GM12874 (cell line): ENCODE data around the gene SRP14.

Experiments used
- TF ChIP-seq, protein P1 (sequence below): IDR thresholded peaks from 2 replicates; pipeline ENCODE4 v1.5.1; 2011; ENCODE audit warnings: low read depth, mild to moderate bottlenecking, control low read depth, low read length, moderate library complexity; ENCODE audit not compliant: insufficient read depth

SRP14 gene

DNA sequence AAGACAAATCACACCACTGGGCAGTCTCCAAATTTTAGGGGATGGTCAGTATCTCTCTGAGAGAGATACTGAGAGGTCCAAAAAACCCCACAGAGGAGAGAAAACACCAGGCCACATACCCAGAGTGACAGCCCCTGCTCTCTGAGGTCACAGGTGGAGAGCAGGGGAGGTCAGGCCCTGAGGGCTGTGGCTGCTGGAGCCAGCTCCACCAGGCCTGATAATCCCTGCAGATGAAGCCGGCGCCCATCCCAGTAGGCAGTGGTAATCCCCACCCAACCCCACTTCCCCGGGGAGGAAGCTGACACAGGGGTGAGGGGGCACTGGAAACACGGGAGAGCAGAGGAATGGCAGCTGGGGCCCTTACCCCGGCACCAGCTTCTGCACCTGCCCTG lies 31.2 kb upstream of the SRP14 start:
- TF ChIP-seq, protein P1, sequence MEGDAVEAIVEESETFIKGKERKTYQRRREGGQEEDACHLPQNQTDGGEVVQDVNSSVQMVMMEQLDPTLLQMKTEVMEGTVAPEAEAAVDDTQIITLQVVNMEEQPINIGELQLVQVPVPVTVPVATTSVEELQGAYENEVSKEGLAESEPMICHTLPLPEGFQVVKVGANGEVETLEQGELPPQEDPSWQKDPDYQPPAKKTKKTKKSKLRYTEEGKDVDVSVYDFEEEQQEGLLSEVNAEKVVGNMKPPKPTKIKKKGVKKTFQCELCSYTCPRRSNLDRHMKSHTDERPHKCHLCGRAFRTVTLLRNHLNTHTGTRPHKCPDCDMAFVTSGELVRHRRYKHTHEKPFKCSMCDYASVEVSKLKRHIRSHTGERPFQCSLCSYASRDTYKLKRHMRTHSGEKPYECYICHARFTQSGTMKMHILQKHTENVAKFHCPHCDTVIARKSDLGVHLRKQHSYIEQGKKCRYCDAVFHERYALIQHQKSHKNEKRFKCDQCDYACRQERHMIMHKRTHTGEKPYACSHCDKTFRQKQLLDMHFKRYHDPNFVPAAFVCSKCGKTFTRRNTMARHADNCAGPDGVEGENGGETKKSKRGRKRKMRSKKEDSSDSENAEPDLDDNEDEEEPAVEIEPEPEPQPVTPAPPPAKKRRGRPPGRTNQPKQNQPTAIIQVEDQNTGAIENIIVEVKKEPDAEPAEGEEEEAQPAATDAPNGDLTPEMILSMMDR: no peak

DNA sequence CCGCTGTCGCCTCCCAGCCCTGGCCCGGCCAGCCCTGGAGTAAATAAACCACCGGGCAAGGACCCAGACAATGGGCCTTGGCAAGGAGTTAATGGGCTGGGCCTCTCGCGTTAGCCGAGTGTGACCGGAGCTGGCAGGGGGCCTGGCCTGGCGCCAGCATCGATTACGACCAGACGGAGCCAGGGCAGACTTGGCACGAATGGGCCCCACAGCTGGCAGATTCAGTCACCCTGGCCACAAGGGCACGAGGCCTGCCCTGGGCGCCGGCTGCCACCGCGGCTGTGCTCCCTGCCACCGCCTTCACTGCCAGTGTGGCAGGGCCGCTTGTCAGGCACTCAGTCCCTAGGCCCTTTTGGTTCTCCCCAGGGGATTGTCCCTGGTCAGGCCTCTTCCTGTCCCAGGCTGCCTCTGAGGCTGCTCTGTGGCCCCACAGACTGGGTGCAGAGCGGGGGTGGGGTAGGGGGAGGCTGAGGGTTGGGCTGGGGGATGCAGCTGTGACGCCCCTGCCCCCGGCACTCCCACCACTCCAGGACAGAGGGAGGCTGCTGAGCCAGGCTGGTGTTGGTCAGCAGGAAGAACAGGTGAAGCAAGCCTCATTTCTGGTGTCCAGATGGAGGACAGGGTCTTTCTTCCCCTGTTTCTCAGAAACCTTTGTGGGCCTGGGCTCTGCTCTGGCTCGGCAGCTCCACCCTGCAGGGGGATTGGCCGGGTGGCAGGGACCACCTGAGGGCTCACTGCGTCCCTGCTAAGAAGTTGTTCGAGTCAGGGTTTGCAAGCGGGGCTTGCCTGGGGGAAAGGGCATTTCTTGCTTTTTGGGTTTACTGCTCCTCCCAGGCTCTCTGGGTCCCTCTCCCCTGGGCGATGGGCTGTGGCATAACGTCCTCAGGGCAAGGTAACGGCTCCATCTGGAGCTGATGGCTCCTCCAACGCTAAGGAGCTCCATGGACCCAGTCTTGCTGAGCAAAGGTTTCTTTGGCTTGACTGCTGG lies 30.5 kb upstream of the SRP14 start:
- TF ChIP-seq, protein P1: no peak

DNA sequence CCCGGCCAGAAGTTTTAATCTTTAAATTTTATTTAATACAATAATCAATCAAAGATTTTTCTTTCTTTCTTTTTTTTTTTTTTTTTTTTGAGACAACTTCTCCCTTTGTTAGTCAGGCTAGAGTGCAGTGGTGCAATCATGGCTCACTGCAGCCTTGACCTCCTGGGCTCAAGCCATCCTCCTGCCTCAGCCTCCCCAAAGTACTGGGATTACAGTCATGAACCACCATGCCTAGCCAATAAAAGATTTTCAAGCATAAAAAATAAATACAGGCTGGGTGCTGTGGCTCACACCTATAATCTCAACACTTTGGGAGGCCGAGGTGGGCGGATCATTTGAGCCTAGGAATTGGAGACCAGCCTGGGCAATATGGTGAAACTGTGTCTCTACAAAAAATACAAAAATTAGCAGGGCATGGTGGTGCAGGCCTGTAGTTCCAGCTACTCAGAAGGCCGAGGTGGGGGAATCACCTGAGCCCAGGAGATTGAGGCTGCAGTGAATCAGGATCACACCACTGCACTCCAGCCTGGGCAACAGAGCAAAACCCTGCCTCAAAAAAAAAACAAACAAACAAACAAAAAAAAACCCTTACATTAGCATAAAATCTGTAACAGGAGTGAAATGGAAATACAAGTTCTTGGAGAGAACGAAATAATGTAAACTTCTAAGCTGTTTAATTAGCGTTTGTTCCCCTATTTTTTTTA lies 29.1 kb upstream of the SRP14 start:
- TF ChIP-seq, protein P1: no peak

DNA sequence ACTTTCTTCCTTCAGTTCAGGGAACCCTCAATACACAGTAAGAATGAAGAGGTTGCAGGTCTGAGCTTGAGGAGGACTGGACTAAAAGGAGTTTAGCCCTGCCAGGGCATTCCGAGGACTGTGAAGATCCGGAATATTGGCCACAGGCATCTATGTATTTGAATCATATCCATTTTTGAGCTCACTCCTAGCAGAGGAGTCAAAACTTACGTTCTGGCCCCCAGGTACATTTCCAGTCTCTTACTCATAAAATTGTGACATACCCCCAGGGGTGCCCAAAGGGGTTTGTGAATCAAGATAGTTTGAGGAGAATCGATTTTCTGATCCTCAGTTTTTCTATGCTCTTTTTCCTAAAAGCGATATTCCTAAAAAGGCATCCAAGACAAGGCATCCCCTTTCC lies 27.6 kb upstream of the SRP14 start:
- TF ChIP-seq, protein P1: no peak

DNA sequence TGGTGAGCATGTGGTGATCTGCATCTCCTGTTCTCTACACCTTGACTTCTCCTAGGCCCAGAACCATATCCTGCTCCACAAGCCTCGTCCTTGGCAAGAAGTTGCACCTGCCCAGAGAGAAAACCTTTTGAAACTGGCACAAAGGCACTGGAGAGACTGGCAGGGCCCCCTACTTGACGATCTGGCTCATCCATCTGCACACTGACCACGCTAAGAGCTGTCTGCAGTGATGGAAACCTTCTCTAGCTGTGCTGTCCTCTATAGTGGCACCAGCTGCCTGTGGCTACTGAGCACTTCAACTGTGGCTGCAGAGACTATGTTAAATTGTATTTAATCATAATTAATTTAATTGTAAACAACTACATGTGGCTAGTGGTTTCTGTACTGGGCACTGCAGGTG lies 26.2 kb upstream of the SRP14 start:
- TF ChIP-seq, protein P1: no peak

DNA sequence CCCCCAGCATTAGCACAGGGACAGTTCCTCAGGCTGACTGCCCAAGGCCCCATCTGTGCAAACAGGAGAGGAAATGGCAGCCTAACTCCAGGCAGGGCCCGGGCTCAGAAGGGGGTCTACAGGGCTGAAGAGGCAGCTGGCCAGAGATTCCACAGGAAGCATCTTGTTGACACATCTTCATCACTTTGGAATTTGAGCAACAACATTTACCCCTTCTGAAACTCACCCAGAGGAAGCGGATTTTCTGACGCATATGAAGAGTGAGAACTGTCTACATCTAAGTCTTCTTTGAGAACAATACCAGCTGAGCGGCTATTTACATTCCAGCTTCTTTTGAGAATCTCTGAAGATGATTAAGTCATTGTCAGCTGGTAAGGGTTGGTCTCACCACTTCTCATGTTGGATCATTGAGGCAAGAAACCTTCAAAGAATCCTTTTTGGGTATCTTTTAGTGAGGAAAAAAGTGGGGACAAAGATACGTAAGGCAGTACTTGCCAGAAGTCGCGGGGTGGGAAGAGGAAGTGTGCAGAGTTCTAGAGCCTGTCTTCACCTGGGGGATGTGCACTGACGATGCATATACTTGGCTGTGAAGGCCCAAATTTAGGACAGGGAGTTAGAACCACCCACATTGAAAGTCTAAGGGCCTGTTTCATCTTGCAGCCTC lies 25.4 kb upstream of the SRP14 start:
- TF ChIP-seq, protein P1: no peak

DNA sequence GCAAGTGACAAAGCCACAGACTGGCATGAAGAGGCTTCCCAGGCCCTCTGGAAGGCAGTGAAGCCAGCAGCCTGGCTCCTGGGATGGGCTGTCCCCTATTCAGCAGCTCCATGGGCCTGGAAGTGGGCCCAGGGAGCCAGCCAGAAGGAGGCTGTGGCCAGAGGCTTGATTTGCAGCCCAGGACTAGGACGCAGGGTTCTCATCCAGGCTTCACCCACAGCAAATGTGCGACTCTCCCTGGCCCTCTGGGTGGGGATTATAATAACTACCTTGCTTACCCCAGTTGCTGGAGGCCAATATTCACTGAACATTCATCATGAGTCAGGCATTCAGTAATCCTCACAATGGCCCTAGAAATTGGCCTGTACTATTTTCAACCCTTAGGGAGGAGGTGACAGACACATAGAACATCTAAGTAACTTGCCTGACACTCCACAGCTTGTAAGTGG lies 24.6 kb upstream of the SRP14 start:
- TF ChIP-seq, protein P1: no peak
